ENCODE data around the gene SMNDC1.

The SMNDC1 gene

DNA sequence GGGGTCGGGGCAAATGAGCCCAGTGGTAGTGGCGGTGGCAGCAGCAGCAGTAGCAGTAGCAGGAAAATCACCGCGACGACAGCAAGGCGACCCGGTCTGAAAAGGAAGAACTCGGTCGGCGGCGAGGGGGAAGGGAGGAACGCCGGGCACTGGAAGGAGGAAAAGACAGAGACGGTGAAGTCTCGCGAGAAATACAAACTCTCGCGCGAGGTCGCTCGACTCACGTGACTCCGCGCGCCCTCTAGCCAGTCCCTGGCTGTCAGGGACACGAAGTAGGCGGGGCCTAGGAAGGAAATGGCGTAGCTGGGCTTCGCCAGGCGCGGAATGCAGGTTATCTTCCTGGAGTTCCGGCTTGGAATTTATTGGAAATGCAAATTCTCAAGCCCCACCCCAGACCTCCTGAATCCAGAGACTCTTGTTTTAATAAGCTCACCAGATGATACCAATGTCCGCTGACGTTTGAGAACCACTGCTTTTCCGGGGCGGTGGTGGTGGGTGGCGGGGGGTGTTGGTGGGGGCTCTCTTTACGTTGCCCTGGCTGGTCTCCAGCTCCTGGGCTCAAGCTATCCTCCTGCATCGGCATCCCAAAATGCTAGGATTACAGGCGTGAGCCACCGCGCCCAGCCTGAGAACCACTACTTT is at the start of gene SMNDC1:
TSS of gene SMNDC1 (minus strand) at position 141 of the 642 bp plus-strand sequence. CDS start 1,333 bp downstream, outside the sequence.
- no peaks in the 10 kb centered on the region for H3K27me3 Mint-ChIP-seq
- peak within 1 kb of the TSS; percentile 93 for H3K4me3 Mint-ChIP-seq
- no peaks in the 10 kb centered on the region for H3K9me3 Mint-ChIP-seq
- H3K36me3 Mint-ChIP-seq (ENCODE audit: low read depth), result peaks cover 41% of the 10 kb centered on the region
- peak within 1 kb of the TSS; percentile 94 for H3K27ac Mint-ChIP-seq
- peaks cover 52% of the 10 kb centered on the region for H3K4me1 Mint-ChIP-seq (ENCODE audit: low read depth)

DNA sequence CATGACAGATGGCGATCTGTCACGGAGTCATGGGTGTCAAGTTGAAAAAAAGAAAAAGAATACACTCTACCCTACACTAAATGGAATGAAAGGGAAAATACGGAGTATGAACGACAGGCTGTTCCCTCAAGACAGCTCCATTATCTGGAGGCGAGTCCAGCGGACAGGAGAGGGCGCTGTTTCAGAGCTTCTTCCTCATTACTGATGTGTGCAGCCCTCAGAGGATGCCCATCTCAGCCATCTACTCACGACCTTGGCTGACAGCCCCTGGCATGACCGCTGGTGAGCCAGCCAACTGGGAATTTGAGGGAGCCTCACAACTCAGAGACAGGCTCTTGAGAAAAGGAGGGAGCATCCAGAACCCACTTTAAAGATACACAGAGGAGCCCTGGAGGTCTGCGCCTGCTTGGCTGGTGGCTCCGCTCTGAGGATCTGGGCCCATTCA is 49.6 kb upstream of the SMNDC1 start:
- Mint-ChIP-seq H3K27me3 (peaks cover 10% of the 10 kb centered on the region), H3K4me1 (ENCODE audit: low read depth) (peaks cover 73% of the 10 kb centered on the region), H3K9me3 (no peaks in the 10 kb centered on the region), H3K4me3 (peak overlapping the region; percentile 49), H3K27ac (peak overlapping the region; percentile 87), H3K36me3 (ENCODE audit: low read depth) (no peaks in the 10 kb centered on the region)

DNA sequence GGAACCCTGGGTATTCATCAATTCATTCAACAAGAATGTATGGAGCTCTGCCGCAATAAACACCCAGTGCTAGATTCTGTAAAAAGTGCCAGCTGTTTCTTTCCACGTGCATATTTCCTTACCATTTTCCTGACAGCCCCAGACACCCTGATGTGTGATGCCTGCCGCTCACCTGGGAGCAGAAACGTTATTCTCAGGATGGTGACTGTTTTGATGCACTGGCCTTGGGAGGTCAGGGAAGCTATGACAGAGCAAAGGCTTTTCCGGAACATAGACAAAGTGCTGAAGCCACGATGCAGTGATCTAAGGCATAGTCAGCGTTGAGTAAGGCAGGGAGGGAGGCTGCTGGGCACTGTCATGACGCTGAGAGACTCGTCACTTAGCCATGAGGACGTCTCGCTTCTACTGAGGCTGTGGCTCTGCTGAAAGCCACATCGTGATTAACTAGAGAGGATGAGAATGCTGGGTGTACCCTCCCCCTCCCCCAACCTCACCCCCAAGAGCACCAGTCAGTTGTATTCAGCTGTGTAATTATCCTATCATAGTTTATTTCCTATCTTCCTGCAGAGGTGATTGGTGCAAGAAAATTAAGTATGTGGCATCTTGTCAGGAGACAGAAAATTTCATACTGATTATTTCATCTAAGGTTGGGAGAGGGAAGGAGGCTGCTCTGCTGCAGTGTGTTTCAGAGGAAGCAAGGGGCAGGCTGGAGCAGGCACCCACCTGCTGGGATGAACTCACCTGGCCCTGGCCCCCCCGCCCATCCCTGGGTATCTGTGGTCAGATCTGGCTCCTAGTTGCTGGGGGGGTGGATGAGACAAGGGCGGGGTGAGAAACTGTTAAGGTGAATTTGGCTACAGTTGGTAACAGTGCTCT is 48.8 kb upstream of the SMNDC1 start:
- Mint-ChIP-seq H3K4me1 (ENCODE audit: low read depth) (peaks cover 67% of the 10 kb centered on the region), H3K27me3 (peaks cover 10% of the 10 kb centered on the region), H3K36me3 (ENCODE audit: low read depth) (no peaks in the 10 kb centered on the region), H3K9me3 (no peaks in the 10 kb centered on the region), H3K4me3 (peak overlapping the region; percentile 49), H3K27ac (peak overlapping the region; percentile 87)

DNA sequence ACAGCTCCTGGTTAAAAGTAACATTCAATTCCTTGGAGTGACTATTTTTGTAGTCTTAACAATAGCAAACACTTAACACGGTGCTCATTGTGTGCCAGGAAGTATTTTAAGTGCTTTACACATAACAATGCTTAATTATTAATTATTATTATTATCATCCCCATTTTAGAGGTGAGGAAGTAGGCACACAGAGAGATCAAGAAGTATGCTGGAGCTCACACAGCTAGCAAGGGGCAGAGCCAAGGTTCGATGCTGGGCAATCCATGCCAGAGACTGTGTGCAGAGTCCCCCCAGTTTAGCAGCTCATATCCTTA is 48.2 kb upstream of the SMNDC1 start:
- no peak overlapping the region for H3K27ac Mint-ChIP-seq
- no peaks in the 10 kb centered on the region for H3K9me3 Mint-ChIP-seq
- no peaks in the 10 kb centered on the region for H3K36me3 Mint-ChIP-seq (ENCODE audit: low read depth)
- no peak overlapping the region for H3K4me3 Mint-ChIP-seq
- peaks cover 61% of the 10 kb centered on the region for H3K4me1 Mint-ChIP-seq (ENCODE audit: low read depth)
- peaks cover 10% of the 10 kb centered on the region for H3K27me3 Mint-ChIP-seq

DNA sequence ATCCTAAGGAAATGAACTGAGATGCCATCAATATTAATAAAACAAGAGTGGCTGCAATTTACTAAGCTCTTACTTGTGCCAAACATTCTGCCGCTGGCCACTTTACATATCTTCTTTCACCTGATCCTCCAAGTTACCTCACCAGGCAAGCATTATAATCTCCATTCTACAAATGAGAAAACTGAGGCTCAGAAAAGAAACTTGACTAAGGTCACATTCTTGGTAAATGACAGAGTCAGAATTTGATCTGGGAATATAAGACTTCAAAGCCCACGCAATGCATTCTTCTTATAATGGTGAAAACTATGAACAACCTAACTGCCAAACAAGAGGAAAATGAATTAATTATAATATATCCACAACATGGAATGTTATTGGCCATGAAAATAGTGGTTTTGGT is 46.1 kb upstream of the SMNDC1 start:
- H3K36me3 Mint-ChIP-seq (ENCODE audit: low read depth), result no peaks in the 10 kb centered on the region
- H3K9me3 Mint-ChIP-seq, result no peaks in the 10 kb centered on the region
- peaks cover 44% of the 10 kb centered on the region for H3K4me1 Mint-ChIP-seq (ENCODE audit: low read depth)

DNA sequence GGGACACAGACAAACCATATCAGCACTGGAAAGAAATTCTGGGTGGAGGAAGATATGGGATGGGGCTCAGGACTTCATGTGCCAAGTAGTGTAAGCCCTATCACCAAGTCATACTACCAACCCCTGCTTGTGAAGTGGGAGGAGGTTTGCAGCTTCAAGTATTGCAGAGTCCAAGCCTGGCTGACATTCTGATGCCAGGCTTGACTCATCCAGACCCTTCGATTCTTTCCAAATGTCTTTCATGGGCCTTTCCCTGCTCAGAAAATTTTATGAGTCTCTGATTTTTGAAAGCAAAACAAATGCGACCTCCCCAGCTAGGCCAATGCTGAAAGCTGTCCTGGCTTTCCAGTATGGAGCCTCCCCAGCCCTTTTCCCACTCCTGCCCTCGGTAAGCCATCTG is 45.1 kb upstream of the SMNDC1 start:
- Mint-ChIP-seq H3K4me1 (ENCODE audit: low read depth) (peaks cover 34% of the 10 kb centered on the region), H3K36me3 (ENCODE audit: low read depth) (no peaks in the 10 kb centered on the region), H3K27ac (no peak overlapping the region), H3K9me3 (no peaks in the 10 kb centered on the region), H3K27me3 (peaks cover 10% of the 10 kb centered on the region), H3K4me3 (no peak overlapping the region)

More for the DNA sequence above, 46.1 kb upstream of the SMNDC1 start:
- Mint-ChIP-seq H3K27ac (no peak overlapping the region), H3K4me3 (no peak overlapping the region), H3K27me3 (peaks cover 10% of the 10 kb centered on the region)

DNA sequence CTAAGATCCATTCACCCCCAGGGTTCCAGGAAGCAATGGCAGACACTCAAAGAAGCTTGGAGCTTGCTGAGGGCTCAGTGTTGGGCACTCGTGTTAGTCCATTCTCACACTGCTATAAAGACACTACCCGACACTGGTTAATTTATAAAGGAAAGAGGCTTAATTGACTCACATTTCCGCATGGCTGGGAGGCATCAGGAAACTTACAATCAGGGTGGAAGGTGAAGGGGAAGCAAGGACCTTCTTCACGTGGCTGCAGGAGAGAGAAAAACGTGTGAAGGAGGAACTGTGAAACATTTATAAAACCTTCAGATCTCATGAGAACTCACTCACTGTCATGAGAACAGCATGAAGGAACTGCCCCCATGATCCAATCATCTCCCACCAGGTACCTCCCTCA is 44.7 kb upstream of the SMNDC1 start:
- H3K4me1 Mint-ChIP-seq (ENCODE audit: low read depth), result peaks cover 30% of the 10 kb centered on the region
- H3K9me3 Mint-ChIP-seq, result no peaks in the 10 kb centered on the region
- peaks cover 13% of the 10 kb centered on the region for H3K27me3 Mint-ChIP-seq
- H3K36me3 Mint-ChIP-seq (ENCODE audit: low read depth), result no peaks in the 10 kb centered on the region
- H3K4me3 Mint-ChIP-seq, result no peak overlapping the region
- H3K27ac Mint-ChIP-seq, result no peak overlapping the region

DNA sequence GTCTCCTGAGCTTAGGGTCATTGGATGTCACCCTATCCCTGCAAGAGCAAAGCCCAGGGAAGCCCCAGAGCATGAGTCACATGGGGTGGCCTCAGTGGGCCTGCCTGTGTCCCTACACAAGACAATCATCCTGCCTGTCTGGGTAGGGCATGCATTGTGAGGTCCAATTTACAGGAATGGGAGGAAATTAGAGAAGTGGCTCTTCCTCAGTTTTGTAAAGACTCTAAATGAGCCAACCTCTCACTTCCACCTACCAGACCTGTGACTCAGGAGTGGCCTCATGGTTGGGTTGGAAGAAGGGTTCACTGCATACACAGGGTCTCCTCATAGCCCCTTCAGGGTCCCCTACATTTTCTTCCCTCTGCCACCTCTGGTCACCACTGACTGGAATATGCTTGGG is 43.6 kb upstream of the SMNDC1 start:
- H3K4me3 Mint-ChIP-seq, result no peak overlapping the region
- H3K27ac Mint-ChIP-seq, result no peak overlapping the region
- peaks cover 19% of the 10 kb centered on the region for H3K4me1 Mint-ChIP-seq (ENCODE audit: low read depth)
- no peaks in the 10 kb centered on the region for H3K36me3 Mint-ChIP-seq (ENCODE audit: low read depth)
- peaks cover 23% of the 10 kb centered on the region for H3K27me3 Mint-ChIP-seq
- no peaks in the 10 kb centered on the region for H3K9me3 Mint-ChIP-seq

DNA sequence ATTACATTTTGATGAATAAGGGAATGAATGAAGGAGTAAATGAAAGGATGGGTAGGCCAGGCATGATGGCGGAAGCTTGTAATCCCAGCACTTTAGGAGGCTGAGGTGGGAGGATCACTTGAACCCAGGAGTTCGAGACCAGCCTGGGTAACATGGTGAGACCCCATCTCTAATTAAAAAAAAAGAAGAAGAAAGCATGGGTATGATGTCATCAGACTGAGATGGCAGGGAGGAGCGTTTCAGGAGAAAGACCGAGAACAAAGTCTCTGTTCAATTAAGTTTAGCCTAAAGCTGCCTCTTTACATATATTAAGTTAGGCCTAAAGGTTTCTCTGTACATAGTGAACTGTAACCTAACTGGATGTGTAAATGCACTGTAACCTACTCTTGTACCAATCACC is 42.2 kb upstream of the SMNDC1 start:
- Mint-ChIP-seq H3K4me3 (no peak overlapping the region), H3K27ac (peak overlapping the region; percentile 5), H3K36me3 (ENCODE audit: low read depth) (no peaks in the 10 kb centered on the region), H3K9me3 (no peaks in the 10 kb centered on the region), H3K27me3 (peaks cover 19% of the 10 kb centered on the region), H3K4me1 (ENCODE audit: low read depth) (peaks cover 13% of the 10 kb centered on the region)

DNA sequence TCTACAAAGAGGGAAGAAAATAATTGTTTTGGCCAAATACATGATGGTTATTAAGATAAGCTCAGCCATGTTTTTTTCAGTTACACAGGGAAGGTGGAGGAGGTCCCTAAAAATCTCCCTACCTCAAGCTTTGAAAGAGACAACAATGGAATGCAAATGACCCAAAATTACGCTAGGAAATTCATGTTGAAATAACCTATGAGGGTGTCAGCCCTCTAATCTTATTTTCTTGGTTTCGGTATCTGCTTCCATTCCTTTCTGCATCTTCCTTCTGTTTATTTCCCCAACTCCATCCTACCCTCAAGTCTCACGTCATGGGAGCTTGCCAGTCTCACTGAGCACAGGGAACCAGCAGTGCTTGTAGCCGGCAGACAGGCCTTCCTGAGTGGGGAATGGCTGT is 40.6 kb upstream of the SMNDC1 start:
- H3K9me3 Mint-ChIP-seq, result no peaks in the 10 kb centered on the region
- H3K4me1 Mint-ChIP-seq (ENCODE audit: low read depth), result peaks cover 13% of the 10 kb centered on the region
- H3K27ac Mint-ChIP-seq, result no peak overlapping the region
- no peak overlapping the region for H3K4me3 Mint-ChIP-seq
- no peaks in the 10 kb centered on the region for H3K36me3 Mint-ChIP-seq (ENCODE audit: low read depth)
- peaks cover 19% of the 10 kb centered on the region for H3K27me3 Mint-ChIP-seq

DNA sequence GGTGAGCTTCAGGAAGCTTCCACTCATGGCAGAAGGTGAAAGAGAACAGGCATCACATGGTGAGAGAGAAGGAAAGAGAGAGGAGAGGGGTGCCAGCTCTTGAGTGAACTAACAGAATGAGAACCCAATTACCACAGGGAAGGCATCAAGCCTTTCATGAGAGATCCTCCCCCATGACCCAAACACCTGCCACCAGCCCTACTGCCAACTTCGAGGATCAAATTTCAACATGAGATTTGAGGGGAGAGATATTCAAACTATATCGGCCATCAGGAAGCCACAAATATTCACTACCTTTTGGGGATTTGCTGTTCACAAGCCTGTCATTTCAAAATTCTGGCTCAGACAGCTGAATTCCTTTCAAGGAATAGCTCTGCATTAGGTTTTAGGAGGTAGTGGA is 39.9 kb upstream of the SMNDC1 start:
- no peak overlapping the region for H3K4me3 Mint-ChIP-seq
- H3K4me1 Mint-ChIP-seq (ENCODE audit: low read depth), result peaks cover 11% of the 10 kb centered on the region
- no peaks in the 10 kb centered on the region for H3K9me3 Mint-ChIP-seq
- peaks cover 23% of the 10 kb centered on the region for H3K27me3 Mint-ChIP-seq
- H3K36me3 Mint-ChIP-seq (ENCODE audit: low read depth), result no peaks in the 10 kb centered on the region
- H3K27ac Mint-ChIP-seq, result no peak overlapping the region

DNA sequence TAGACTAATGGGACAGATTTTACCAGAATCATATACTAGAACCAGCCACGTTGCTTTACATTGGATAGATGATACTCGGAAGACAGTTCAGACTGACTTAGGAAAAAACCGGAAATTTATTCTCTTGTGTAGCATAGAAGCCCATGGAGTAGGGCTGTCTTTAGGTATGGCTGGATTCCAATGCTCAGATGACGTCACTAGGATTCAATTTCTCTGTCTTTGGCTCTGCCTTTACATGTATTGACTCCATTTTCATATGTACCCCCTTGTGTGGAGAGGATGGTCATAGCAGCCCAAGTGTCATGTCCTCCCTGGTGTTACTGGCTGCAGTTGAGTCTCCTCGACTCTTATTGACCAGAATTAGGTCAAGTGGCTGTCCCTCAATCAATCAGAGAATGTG is 39.2 kb upstream of the SMNDC1 start:
- Mint-ChIP-seq H3K9me3 (no peaks in the 10 kb centered on the region), H3K27ac (no peak overlapping the region), H3K27me3 (peaks cover 23% of the 10 kb centered on the region), H3K4me1 (ENCODE audit: low read depth) (peaks cover 7% of the 10 kb centered on the region), H3K36me3 (ENCODE audit: low read depth) (no peaks in the 10 kb centered on the region), H3K4me3 (no peak overlapping the region)

DNA sequence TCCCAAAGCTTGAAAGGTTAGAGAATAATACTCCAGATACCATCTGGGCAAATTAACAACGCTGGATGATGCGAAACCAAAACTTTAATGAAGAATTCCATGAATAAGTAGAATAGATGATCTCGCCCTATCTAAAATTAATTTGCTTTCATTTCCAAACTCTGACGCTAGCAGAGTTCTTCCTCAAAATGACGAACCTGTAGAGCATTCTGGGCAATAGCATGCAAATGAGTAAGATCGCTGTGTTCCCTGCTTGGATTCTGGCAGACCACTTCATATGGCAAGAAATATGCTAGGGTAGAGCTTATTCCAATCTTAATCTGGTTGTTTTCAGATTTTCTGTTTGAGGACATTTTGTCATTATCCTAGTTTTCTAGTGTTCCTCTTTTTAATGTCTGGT is 36.1 kb upstream of the SMNDC1 start:
- no peaks in the 10 kb centered on the region for H3K9me3 Mint-ChIP-seq
- H3K4me3 Mint-ChIP-seq, result no peak overlapping the region
- H3K4me1 Mint-ChIP-seq (ENCODE audit: low read depth), result peaks cover 4% of the 10 kb centered on the region
- H3K27ac Mint-ChIP-seq, result no peak overlapping the region
- peaks cover 23% of the 10 kb centered on the region for H3K27me3 Mint-ChIP-seq
- H3K36me3 Mint-ChIP-seq (ENCODE audit: low read depth), result no peaks in the 10 kb centered on the region

DNA sequence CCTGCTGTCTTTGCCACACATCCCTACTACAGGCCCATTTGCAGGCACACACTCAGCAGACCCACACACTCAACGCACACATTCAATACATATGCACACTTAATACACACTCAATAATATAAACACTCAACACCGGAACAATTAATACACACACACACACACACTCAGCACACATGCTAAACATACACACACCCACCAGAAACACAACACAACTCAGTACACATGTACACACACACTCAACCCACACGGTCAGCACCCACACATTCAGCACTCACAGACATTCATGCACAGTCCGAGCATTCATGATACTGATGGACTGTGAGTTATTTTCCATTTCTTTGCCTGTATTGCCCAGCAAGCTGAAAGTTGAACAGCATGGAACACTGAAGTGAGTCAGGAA is 35.4 kb upstream of the SMNDC1 start:
- Mint-ChIP-seq H3K4me3 (no peak overlapping the region), H3K4me1 (ENCODE audit: low read depth) (peaks cover 11% of the 10 kb centered on the region), H3K27ac (peak overlapping the region; percentile 19), H3K36me3 (ENCODE audit: low read depth) (no peaks in the 10 kb centered on the region), H3K27me3 (peaks cover 23% of the 10 kb centered on the region), H3K9me3 (no peaks in the 10 kb centered on the region)

DNA sequence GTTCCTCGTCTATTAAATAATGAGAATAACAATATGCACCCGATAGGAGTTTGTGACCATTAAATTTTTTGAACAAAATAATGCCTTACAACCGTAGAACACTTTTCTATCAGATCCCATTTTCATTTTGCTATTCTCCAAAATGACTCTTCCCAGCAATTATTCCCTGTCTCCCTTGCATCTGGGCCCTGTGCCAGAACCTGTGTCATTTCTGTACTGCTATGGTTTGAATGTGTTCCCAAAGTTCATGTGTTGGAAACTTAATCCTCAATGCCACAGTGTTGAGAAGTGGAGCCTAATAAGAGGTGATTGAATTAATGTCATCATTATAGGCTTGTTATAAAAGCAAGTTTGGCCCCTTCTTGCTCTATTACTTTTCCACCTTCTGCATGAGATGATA is 33.2 kb upstream of the SMNDC1 start:
- Mint-ChIP-seq H3K4me3 (no peak overlapping the region), H3K27me3 (peaks cover 10% of the 10 kb centered on the region), H3K27ac (no peak overlapping the region), H3K36me3 (ENCODE audit: low read depth) (no peaks in the 10 kb centered on the region), H3K9me3 (no peaks in the 10 kb centered on the region), H3K4me1 (ENCODE audit: low read depth) (peaks cover 13% of the 10 kb centered on the region)

All from stimulated activated naive CD8-positive, alpha-beta T cell treated with anti-CD3 and anti-CD28 coated beads, Interleukin-15, Interleukin-2, amounts not matched to agents 100 ng/mL and 50 ng/mL, for 24 hours (primary cell).